IPS-15b (cell line): Measurements from ENCODE around the gene SMAD2.
"Not testable (repeated sequence)": the region's sequence is repeated elsewhere in the genome, so short reads cannot be mapped to it uniquely, and the experiment has no call there.

ENCODE experiments used
- H3K27me3 ChIP-seq: one replicate; pipeline ENCODE4 v1.6.1; 2013; ENCODE audit warnings: low read length; ENCODE audit not compliant: control insufficient read depth, insufficient read depth
- H3K36me3 ChIP-seq: one replicate; pipeline ENCODE4 v1.6.1; 2013; ENCODE audit warnings: low read length; ENCODE audit not compliant: control insufficient read depth, insufficient read depth
- H3K4me1 ChIP-seq: one replicate; pipeline ENCODE4 v1.6.1; 2013; ENCODE audit warnings: mild to moderate bottlenecking, low read length; ENCODE audit not compliant: control insufficient read depth, insufficient read depth
- H3K4me3 ChIP-seq: one replicate; pipeline ENCODE4 v1.5.1; 2013; ENCODE audit warnings: low read depth, low read length
- H3K9ac ChIP-seq: one replicate; pipeline ENCODE4 v1.6.1; 2013; ENCODE audit warnings: low read depth, mild to moderate bottlenecking, low read length
- H3K9me3 ChIP-seq: one replicate; pipeline ENCODE4 v1.6.1; 2013; ENCODE audit warnings: mild to moderate bottlenecking, low read length; ENCODE audit not compliant: control insufficient read depth, insufficient read depth

Gene SMAD2

GRCh38 chr18:47779381-47779780 lies 151.1 kb downstream of the SMAD2 start:
- Histone ChIP-seq H3K4me1 (no peaks in the 10 kb centered on the region), H3K4me3 (no peak overlapping the region), H3K9ac (no peak overlapping the region), H3K27me3 (no peaks in the 10 kb centered on the region), H3K9me3 (no peaks in the 10 kb centered on the region), H3K36me3 (no peaks in the 10 kb centered on the region)

DNA sequence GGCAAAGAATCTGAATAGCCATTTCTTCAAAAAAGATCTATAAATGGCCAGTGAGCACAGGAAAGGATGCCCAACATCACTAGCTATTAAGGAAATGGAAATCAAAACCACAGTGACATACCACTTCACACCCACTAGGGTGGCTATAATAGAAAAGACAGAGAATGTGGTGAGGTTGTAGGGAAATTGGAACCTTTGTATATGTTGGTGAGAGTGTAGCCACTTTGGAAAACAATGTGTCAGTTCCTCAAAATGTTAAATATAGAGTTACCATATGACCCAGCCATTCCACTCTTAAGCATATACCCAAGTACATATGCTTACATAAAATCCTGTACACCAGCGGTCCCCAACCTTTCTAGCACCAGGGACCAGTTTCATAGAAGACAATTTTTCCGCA lies 152.8 kb downstream of the SMAD2 start:
- H3K27me3 ChIP-seq, result no peaks in the 10 kb centered on the region

DNA sequence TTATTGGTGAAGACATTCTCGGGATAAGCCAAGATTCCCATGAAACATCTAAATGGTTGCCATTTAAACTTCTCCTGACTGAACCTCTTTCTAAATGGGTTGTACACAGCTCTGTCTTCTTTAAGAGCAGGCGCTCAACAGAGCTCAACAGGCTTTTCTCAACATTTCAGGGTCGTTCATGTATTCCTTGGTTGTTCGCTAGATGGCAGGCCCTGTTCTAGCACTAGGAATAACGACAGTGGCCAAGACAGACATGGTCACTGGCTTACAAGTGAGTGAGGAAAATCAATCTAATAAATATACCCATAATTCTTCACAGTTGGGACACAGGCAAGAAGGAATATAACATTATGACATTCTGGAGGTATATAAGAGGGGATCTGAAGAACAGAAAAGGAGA lies 154.5 kb downstream of the SMAD2 start:
- Histone ChIP-seq H3K9ac (no peak overlapping the region), H3K36me3 (no peaks in the 10 kb centered on the region), H3K4me3 (no peak overlapping the region), H3K4me1 (no peaks in the 10 kb centered on the region), H3K9me3 (no peaks in the 10 kb centered on the region), H3K27me3 (no peaks in the 10 kb centered on the region)

More for the DNA sequence above, 152.8 kb downstream of the SMAD2 start:
- no peaks in the 10 kb centered on the region for H3K4me1 ChIP-seq
- H3K4me3 ChIP-seq, result no peak overlapping the region
- H3K36me3 ChIP-seq, result no peaks in the 10 kb centered on the region
- no peak overlapping the region for H3K9ac ChIP-seq
- H3K9me3 ChIP-seq, result no peaks in the 10 kb centered on the region

- Histone ChIP-seq H3K4me1 (no peaks in the 10 kb centered on the region), H3K36me3 (no peaks in the 10 kb centered on the region), H3K4me3 (no peak overlapping the region), H3K9ac (no peak overlapping the region), H3K9me3 (no peaks in the 10 kb centered on the region), H3K27me3 (no peaks in the 10 kb centered on the region)
Measured at GRCh38 chr18:47773931-47774330, 156.5 kb downstream of the SMAD2 start.

- H3K36me3 ChIP-seq, result no peaks in the 10 kb centered on the region
- no peaks in the 10 kb centered on the region for H3K27me3 ChIP-seq
- H3K9ac ChIP-seq, result no peak overlapping the region
- H3K4me1 ChIP-seq, result no peaks in the 10 kb centered on the region
- no peak overlapping the region for H3K4me3 ChIP-seq
- H3K9me3 ChIP-seq, result no peaks in the 10 kb centered on the region
Measured at GRCh38 chr18:47772374-47773248, 157.8 kb downstream of the SMAD2 start.

- H3K9ac ChIP-seq, result no peak overlapping the region
Measured at GRCh38 chr18:47771922-47772321, 158.5 kb downstream of the SMAD2 start.

DNA sequence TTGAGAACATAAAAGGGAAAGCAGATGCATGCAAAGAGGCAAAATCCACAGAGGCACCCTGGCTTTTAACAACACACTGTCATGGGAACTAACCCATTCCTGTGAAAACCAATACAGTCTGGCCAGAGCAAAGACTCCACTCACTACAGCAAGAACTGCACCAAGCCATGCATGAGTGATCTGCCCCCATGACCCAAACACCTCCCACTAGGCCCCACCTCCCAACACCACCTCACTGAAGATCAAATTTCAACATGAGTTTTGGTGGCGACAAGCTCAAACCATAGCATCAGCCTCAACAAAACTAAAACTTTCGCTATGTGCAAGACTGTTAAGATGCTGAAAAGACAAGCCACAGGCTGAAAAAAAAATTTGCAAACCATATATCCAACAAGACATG lies 162.8 kb downstream of the SMAD2 start:
- H3K4me1 ChIP-seq, result no peaks in the 10 kb centered on the region
- no peak overlapping the region for H3K9ac ChIP-seq
- no peaks in the 10 kb centered on the region for H3K27me3 ChIP-seq
- H3K36me3 ChIP-seq, result no peaks in the 10 kb centered on the region
- H3K4me3 ChIP-seq, result no peak overlapping the region
- H3K9me3 ChIP-seq, result no peaks in the 10 kb centered on the region

More at GRCh38 chr18:47771922-47772321, 158.5 kb downstream of the SMAD2 start:
- H3K27me3 ChIP-seq, result no peaks in the 10 kb centered on the region
- H3K4me3 ChIP-seq, result no peak overlapping the region
- H3K9me3 ChIP-seq, result no peaks in the 10 kb centered on the region
- H3K4me1 ChIP-seq, result no peaks in the 10 kb centered on the region
- H3K36me3 ChIP-seq, result no peaks in the 10 kb centered on the region

- not testable (repeated sequence) for H3K36me3 ChIP-seq, H3K27me3 ChIP-seq, H3K9me3 ChIP-seq, H3K4me1 ChIP-seq, H3K9ac ChIP-seq, H3K4me3 ChIP-seq
Measured at GRCh38 chr18:47767198-47767597, 163.3 kb downstream of the SMAD2 start.
